Transverse colon (tissue), 4 donors: ENCODE measurements around the gene NAA40. TPM values are rescaled to one million over a fixed set of nuclear protein-coding genes. Genes with fewer than 3 reads are reported as not detected.

Source experiments
- DNase-seq: peaks from one replicate; pipeline ENCODE4 v3.0.0-alpha.2; 2019
- H3K27ac ChIP-seq, 4 donors: fragments of 200-600 bp; sonication (generic); 2 replicates each; pipeline ENCODE4 v1.5.1; 2016 to 2018; ENCODE audit warnings: inconsistent platforms in 4 of 4
- H3K27me3 ChIP-seq: fragments of 200-600 bp; sonication (generic); 2 replicates; pipeline ENCODE4 v1.5.1; 2017; ENCODE audit warnings: inconsistent platforms
- H3K36me3 ChIP-seq, 4 donors: fragments of 200-600 bp; sonication (generic); 2 replicates each; pipeline ENCODE4 v1.5.1; 2017 to 2019; ENCODE audit warnings: inconsistent platforms in 4 of 4
- H3K4me1 ChIP-seq, 4 donors: fragments of 200-600 bp; sonication (generic); 2 replicates each; pipeline ENCODE4 v1.5.1; 2017 to 2020; ENCODE audit warnings: inconsistent platforms in 4 of 4
- H3K4me3 ChIP-seq, 4 donors: fragments of 200-600 bp; sonication (generic); 1 replicate in 1 of 4; 2 replicates in 3 of 4; pipeline versions ENCODE4 v1.5.1 to v1.6.1; 2017 to 2019; ENCODE audit warnings: inconsistent platforms in 4 of 4
- H3K9me3 ChIP-seq, 2 donors: fragments of 200-600 bp; sonication (generic); 2 replicates each; pipeline ENCODE4 v1.5.1; 2017 to 2019; ENCODE audit warnings: inconsistent platforms in 2 of 2
- EP300 ChIP-seq: sonication (generic); formaldehyde crosslinking; IDR thresholded peaks from one replicate; pipeline ENCODE4 v1.6.1; 2017; ENCODE audit warnings: antibody characterized with exemption, low read depth
- POLR2A ChIP-seq: fragments of 450-650 bp; IDR thresholded peaks from one replicate; pipeline ENCODE4 v1.6.1; 2016; ENCODE audit warnings: antibody characterized with exemption, mild to moderate bottlenecking, moderate library complexity
- POLR2AphosphoS5 ChIP-seq, 3 donors: sonication (generic); formaldehyde crosslinking; IDR thresholded peaks; one replicate each; pipeline ENCODE4 v1.6.1; 2016; ENCODE audit warnings: antibody characterized with exemption in 3 of 3
- WGBS, 2 donors: methylation state at CpG; one replicate each; pipeline ENCODE4 v1.1.5; 2018; ENCODE audit warnings: low coverage in 1 of 2; 5-methylcytosine and 5-hydroxymethylcytosine counted together
- in situ Hi-C, 4 donors: fragments of 200-750 bp; cut with MboI; loops; one replicate each; pipeline versions ENCODE4 v1.15.0 to v1.15.1; 2017; ENCODE audit warnings: low sequenced_read_pairs in 3 of 4, low pct_ligation_motif_present in 1 of 4, low pct_unique_long_range_greater_than_20kb in 1 of 4
- intact Hi-C: fragments of 100-400 bp; cut with DNase I; formaldehyde crosslinking; loops from one replicate; pipeline ENCODE4 v1.15.1; 2023; ENCODE audit warnings: low total_unique reads
- total RNA-seq, 4 donors: library from RNA; depleted of rRNA; stranded (reverse); fragments of >200 nt; gene quantifications; one replicate each; pipeline ENCODE4 v1.1.0, GENCODE V29; 2016
- TF ChIP-seq, protein P1 (sequence below), 5 experiments: fragments of 200-600 bp in 3 of 5; fragments of 450-650 bp in 2 of 5; sonication (generic) in 3 of 5; IDR thresholded peaks; 1 replicate in 2 of 5; 2 replicates in 3 of 5; pipeline ENCODE4 v1.5.1; 2016 to 2017; ENCODE audit warnings: antibody characterized with exemption in 5 of 5, inconsistent platforms in 3 of 5, mild to moderate bottlenecking in 2 of 5, moderate library complexity in 1 of 5

NAA40 gene
- total RNA-seq, 4 donors from 2014 or later = 25.8 to 36.6 (median 34.3) TPM

DNA sequence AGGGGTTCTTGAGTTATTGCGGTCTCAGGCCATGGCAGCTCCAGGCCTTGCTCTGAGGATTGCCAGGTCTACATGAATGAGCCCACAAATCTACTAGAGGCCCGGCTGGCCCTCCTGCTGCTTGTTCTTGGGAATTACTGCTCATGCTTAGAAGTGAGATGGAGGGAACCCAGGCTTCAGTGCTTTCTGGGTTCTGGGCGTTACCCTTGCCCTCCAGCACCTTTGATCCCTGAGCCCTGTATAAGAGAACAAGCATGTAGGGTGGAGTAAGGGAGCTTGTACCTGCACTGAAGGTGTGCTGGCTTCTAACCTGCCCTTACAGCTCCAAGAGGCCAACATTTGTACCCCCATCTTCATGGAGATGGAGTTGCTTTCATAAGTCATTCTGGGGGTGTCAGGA lies 4.0 kb downstream of the NAA40 start:
- peak overlapping the region in 3 of 4 donors; percentile 11 to 31 (median 18) for H3K27ac ChIP-seq
- peaks cover 12 to 64% (median 27%) of the 10 kb centered on the region in 4 donors for H3K4me1 ChIP-seq
- WGBS, 2 donors = 78% methylated on average over 3 of the region's 3 CpGs; no CpG with 5 or more reads in 1 of the 2 donors
- in situ Hi-C loops (loop anchor here in 2 of 4 donors (10.0 kb wide), 2 partner anchors 108 to 178 kb away; partner anchors contain the start of genes MARK2 (in 2 of the 2) and ZFTA (in 1 of the 2)), intact Hi-C loops (no loop called here)
- H3K9me3 ChIP-seq = no peaks in the 10 kb centered on the region
- TF ChIP-seq EP300 = no peak
- TF ChIP-seq POLR2AphosphoS5 (IDR thresholded peaks at IDR 0.05) = no peak
- no peak for TF ChIP-seq POLR2A
- TF ChIP-seq, protein P1, sequence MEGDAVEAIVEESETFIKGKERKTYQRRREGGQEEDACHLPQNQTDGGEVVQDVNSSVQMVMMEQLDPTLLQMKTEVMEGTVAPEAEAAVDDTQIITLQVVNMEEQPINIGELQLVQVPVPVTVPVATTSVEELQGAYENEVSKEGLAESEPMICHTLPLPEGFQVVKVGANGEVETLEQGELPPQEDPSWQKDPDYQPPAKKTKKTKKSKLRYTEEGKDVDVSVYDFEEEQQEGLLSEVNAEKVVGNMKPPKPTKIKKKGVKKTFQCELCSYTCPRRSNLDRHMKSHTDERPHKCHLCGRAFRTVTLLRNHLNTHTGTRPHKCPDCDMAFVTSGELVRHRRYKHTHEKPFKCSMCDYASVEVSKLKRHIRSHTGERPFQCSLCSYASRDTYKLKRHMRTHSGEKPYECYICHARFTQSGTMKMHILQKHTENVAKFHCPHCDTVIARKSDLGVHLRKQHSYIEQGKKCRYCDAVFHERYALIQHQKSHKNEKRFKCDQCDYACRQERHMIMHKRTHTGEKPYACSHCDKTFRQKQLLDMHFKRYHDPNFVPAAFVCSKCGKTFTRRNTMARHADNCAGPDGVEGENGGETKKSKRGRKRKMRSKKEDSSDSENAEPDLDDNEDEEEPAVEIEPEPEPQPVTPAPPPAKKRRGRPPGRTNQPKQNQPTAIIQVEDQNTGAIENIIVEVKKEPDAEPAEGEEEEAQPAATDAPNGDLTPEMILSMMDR (IDR thresholded peaks at IDR 0.05) = no peak
- no peaks in the 10 kb centered on the region for H3K36me3 ChIP-seq
- no peak overlapping the region for H3K4me3 ChIP-seq
- H3K27me3 ChIP-seq = no peaks in the 10 kb centered on the region
- no peak for DNase-seq

DNA sequence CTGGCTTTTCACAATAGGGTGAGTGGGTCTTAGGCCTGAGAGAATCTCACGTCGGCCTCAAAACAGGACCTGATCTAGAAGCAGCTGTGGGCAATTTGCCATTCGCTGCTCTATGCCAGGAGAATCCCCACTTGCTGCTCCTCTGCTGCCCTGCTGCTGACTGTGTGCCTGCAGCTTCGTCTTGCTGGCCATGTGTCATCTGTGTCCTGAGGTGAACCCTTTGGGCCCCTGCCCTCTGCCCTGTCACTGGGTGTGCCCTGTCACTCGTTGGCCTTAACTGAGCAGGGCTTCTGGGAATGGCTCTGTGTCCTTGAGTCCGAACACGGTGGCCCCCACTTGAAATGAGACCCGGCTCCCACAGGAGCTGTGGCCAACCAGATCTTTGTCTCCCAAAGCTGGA lies 6.2 kb downstream of the NAA40 start:
- intact Hi-C loops = loop anchor here (2.0 kb wide), 1 partner anchor 106 kb away; the partner anchor contains the start of gene MARK2
- TF ChIP-seq POLR2AphosphoS5 (IDR thresholded peaks at IDR 0.05) (no peak), POLR2A (no peak), EP300 (no peak)
- TF ChIP-seq, protein P1 (IDR thresholded peaks at IDR 0.05) = no peak
- Histone ChIP-seq H3K4me1 (peaks cover 12 to 51% (median 16%) of the 10 kb centered on the region in 4 donors), H3K9me3 (no peaks in the 10 kb centered on the region), H3K4me3 (no peak overlapping the region), H3K27me3 (no peaks in the 10 kb centered on the region), H3K27ac (peak overlapping the region; percentile 21 to 73 (median 60)), H3K36me3 (no peaks in the 10 kb centered on the region)
- peak; percentile 42 for DNase-seq
- in situ Hi-C loops = loop anchor here (5.0 to 10.0 kb wide), 4 partner anchors 108 to 180 kb away; partner anchors contain the start of genes MARK2 (in 3 of the 4) and ZFTA (in 1 of the 4)
- 49 to 60% methylated on average over 3 to 8 of the region's 8 CpGs for WGBS, 2 donors

DNA sequence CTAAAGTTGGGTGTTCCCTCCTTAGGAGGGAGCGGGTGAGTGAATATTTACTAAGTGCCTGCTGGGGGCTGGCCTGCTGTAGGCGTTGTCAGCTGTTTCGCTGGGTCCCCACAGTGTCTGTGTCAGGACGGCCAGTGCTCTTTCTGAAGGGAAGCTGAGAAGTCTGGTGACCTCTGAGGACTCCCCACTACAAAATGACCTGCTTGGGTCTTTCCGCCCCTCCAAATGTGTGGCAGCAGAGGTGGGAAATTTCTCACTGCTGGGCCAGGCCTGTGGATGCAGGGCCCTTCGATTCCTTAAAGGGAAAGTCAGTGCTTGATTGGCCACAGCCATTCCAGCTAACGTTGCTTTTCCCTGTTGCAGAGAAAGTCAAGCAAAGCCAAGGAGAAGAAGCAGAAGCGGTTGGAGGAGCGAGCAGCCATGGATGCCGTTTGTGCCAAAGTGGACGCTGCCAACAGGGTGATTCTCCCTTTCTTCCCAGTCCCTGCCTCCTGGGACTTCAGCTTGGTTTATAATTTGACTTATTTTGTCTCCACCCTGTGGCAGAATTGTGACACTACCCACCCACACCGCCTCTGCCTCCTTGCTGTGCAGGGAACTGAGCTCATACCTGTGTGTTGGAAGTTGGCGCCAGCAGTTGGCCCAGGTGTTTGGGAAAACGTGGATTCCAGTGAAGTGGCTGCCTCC lies 6.8 kb downstream of the NAA40 start:
- H3K27me3 ChIP-seq = no peaks in the 10 kb centered on the region
- intact Hi-C loops (loop anchor here (2.0 kb wide), 1 partner anchor 107 kb away; the partner anchor contains the start of gene MARK2), in situ Hi-C loops (loop anchor here (5.0 to 10.0 kb wide), 4 partner anchors 108 to 181 kb away; partner anchors contain the start of genes MARK2 (in 3 of the 4) and ZFTA (in 1 of the 4))
- no peak for TF ChIP-seq POLR2A
- no peak for TF ChIP-seq EP300
- TF ChIP-seq POLR2AphosphoS5 (IDR thresholded peaks at IDR 0.05) = no peak
- TF ChIP-seq, protein P1 (IDR thresholded peaks at IDR 0.05) = peak; percentile 72 to 93 (median 73)
- no peaks in the 10 kb centered on the region for H3K36me3 ChIP-seq
- peak overlapping the region; percentile 21 to 73 (median 60) for H3K27ac ChIP-seq
- H3K4me1 ChIP-seq = peaks cover 12 to 45% (median 13%) of the 10 kb centered on the region in 4 donors
- H3K9me3 ChIP-seq = no peaks in the 10 kb centered on the region
- no peak overlapping the region for H3K4me3 ChIP-seq
- peak; percentile 75 for DNase-seq
- whole genome bisulfite sequencing, 2 donors = 33 to 39% methylated on average over 3 to 14 of the region's 14 CpGs

DNA sequence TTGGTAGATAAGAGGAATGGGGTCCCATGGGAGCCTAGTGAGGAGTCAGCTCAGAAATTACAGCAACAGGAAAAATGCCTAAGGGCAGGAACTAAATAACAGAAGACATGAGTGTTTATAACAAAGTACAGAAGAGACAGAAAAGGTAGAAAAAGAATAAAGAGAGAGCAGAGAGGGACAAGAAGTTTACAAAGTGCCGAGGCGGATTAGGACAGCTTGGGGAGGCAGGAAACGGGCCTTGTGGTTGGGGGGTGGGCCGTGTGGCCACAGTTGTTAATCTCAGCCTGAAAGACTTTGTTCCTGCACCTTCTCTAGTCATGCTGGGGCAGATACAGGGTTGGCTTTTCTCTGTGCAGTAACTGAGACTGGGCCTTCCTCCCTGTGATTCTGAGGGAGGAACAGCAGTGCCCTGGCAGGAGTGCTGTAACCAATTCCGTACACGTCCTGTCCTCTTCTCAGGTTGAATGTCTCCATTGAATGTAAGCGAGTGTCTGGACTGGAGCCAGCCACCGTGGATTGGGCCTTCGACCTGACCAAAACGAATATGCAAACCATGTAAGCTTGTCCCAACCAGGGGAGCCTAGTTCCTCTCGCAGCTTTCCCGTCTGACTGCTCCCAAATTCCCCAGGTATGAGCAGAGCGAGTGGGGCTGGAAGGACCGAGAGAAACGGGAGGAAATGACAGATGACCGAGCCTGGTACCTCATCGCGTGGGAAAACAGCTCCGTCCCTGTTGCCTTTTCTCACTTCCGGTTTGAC lies 13.2 kb downstream of the NAA40 start:
- Histone ChIP-seq H3K4me3 (no peak overlapping the region), H3K9me3 (no peaks in the 10 kb centered on the region), H3K27me3 (no peaks in the 10 kb centered on the region), H3K36me3 (peaks cover 0 to 23% (median 0%) of the 10 kb centered on the region in 4 donors), H3K27ac (no peak overlapping the region), H3K4me1 (no peaks in the 10 kb centered on the region)
- TF ChIP-seq EP300 (no peak), POLR2A (no peak)
- no peak for DNase-seq
- intact Hi-C loops (no loop called here), in situ Hi-C loops (no loop called here)
- WGBS, 2 donors = 71% methylated on average over 20 of the region's 20 CpGs; no CpG with 5 or more reads in 1 of the 2 donors
